GM23248 (cell line): Measurements from ENCODE around the gene CFAP74. TPM values are rescaled to one million over a fixed set of nuclear protein-coding genes. Genes with fewer than 3 reads are reported as not detected.

Experiments used
- DNase-seq: peaks from one replicate; pipeline ENCODE4 v3.0.0-alpha.2; 2015
- H2AFZ ChIP-seq: fragments of 200-600 bp; sonication (generic); 2 replicates; pipeline ENCODE4 v1.6.1; 2016; ENCODE audit warnings: antibody characterized with exemption
- H3F3A ChIP-seq: fragments of 200-600 bp; sonication (generic); 2 replicates; pipeline ENCODE4 v1.6.1; 2016; ENCODE audit warnings: mild to moderate bottlenecking, antibody characterized with exemption, mixed run types; ENCODE audit not compliant: insufficient read depth
- H3K27ac ChIP-seq: fragments of 200-600 bp; sonication (generic); 2 replicates; pipeline ENCODE4 v1.5.1; 2016; ENCODE audit warnings: mild to moderate bottlenecking
- H3K27me3 ChIP-seq: fragments of 200-600 bp; sonication (generic); replicated peaks from 2 replicates; pipeline ENCODE4 v1.6.1; 2016; ENCODE audit warnings: mild to moderate bottlenecking; ENCODE audit not compliant: insufficient read depth
- H3K36me3 ChIP-seq: fragments of 200-600 bp; sonication (generic); 2 replicates; pipeline ENCODE4 v1.6.1; 2016; ENCODE audit warnings: low read depth, mild to moderate bottlenecking
- H3K4me1 ChIP-seq: fragments of 200-600 bp; sonication (generic); 2 replicates; pipeline ENCODE4 v1.6.1; 2016; ENCODE audit warnings: mild to moderate bottlenecking; ENCODE audit not compliant: insufficient read depth
- H3K4me2 ChIP-seq: fragments of 200-600 bp; sonication (generic); one replicate; pipeline ENCODE4 v1.6.1; 2016; ENCODE audit warnings: mild to moderate bottlenecking; ENCODE audit not compliant: unreplicated experiment
- H3K4me3 ChIP-seq: fragments of 200-600 bp; sonication (generic); 2 replicates; pipeline ENCODE4 v1.5.1; 2016; ENCODE audit warnings: mild to moderate bottlenecking
- H3K79me2 ChIP-seq: fragments of 200-600 bp; sonication (generic); 2 replicates; pipeline ENCODE4 v1.6.1; 2016; ENCODE audit warnings: mild to moderate bottlenecking; ENCODE audit not compliant: insufficient read depth
- H3K9ac ChIP-seq: fragments of 200-600 bp; sonication (generic); 2 replicates; pipeline ENCODE4 v1.6.1; 2016; ENCODE audit warnings: mild to moderate bottlenecking
- H3K9me2 ChIP-seq: fragments of 200-600 bp; sonication (generic); 2 replicates; pipeline ENCODE4 v1.6.1; 2016; ENCODE audit warnings: mixed run types, mild to moderate bottlenecking, moderate library complexity; ENCODE audit not compliant: insufficient read depth
- H3K9me3 ChIP-seq: fragments of 200-600 bp; sonication (generic); one replicate; pipeline ENCODE4 v1.6.1; 2017; ENCODE audit warnings: low read depth
- H4K20me1 ChIP-seq: fragments of 200-600 bp; sonication (generic); 2 replicates; pipeline ENCODE4 v1.6.0; 2016; ENCODE audit not compliant: insufficient read depth
- EZH2 ChIP-seq: fragments of 200-600 bp; sonication (generic); IDR thresholded peaks from 2 replicates; pipeline ENCODE4 v1.6.1; 2018; ENCODE audit warnings: antibody characterized with exemption, mild to moderate bottlenecking; ENCODE audit not compliant: insufficient read depth, poor library complexity, severe bottlenecking
- EZH2phosphoT487 ChIP-seq: fragments of 200-600 bp; sonication (generic); IDR thresholded peaks from 2 replicates; pipeline ENCODE4 v1.6.1; 2018; ENCODE audit warnings: antibody characterized with exemption, moderate library complexity, mild to moderate bottlenecking, low read depth; ENCODE audit not compliant: insufficient read depth
- WGBS, 2 experiments: methylation state at CpG; one replicate each; pipeline ENCODE4 v1.1.6; 2015 to 2017; ENCODE audit warnings: low lambda C conversion rate in 2 of 2, low coverage in 1 of 2; ENCODE audit errors: missing lambda C conversion rate in 2 of 2; 5-methylcytosine and 5-hydroxymethylcytosine counted together
- in situ Hi-C: fragments of 300-500 bp; cut with MboI; formaldehyde crosslinking; loops from 2 replicates; pipeline ENCODE4 v1.15.0; 2020
- polyA plus RNA-seq: library from polyadenylated mRNA; unstranded; fragments of >200 nt; fragmentation: Nextera tagmentation; extraction: Ambion mirVana; gene quantifications from 2 replicates; pipeline ENCODE4 v1.2.1, GENCODE V29; 2016
- total RNA-seq: library from RNA; depleted of rRNA; stranded (reverse); fragments of >200 nt; shearing (Covaris generic); gene quantifications from 2 replicates; pipeline ENCODE4 v1.2.3, GENCODE V29; 2014

The CFAP74 gene
- total and polyA plus RNA-seq, 2 experiments from 2014 or later, result not detected

DNA sequence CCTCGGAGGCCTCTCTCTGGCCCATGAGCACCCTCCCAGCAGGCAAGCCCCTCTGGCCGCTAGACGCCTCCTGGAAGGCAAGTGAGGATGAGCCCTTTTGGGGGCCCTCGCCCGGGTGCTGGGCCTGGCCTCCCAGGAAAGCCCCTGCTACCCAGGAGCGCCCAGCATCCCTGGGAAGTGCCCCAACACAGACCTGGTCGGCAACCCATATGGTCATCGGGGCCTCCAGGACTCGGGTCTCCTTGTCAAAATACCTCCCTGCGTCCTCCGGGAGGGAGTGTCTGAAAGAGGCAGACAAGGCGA, 63.5 kb downstream of the CFAP74 start:
- 60 to 69% methylated on average over 10 to 12 of the region's 12 CpGs for WGBS, 2 experiments
- no peaks in the 10 kb centered on the region for H3K9me3 ChIP-seq
- H3K4me1 ChIP-seq, result no peaks in the 10 kb centered on the region
- no peaks in the 10 kb centered on the region for H3F3A ChIP-seq
- in situ Hi-C loops, result no loop called here
- H3K4me3 ChIP-seq, result no peak overlapping the region
- no peaks in the 10 kb centered on the region for H3K9me2 ChIP-seq
- no peaks in the 10 kb centered on the region for H3K79me2 ChIP-seq
- no peak overlapping the region for H3K4me2 ChIP-seq
- no peaks in the 10 kb centered on the region for H4K20me1 ChIP-seq
- H3K27ac ChIP-seq, result no peak overlapping the region
- TF ChIP-seq EZH2phosphoT487 (no peak), EZH2 (no peak)
- no peaks in the 10 kb centered on the region for H3K36me3 ChIP-seq
- no peak overlapping the region for H3K9ac ChIP-seq
- no peaks in the 10 kb centered on the region for H3K27me3 ChIP-seq
- no peak for DNase-seq
- no peak overlapping the region for H2AFZ ChIP-seq

DNA sequence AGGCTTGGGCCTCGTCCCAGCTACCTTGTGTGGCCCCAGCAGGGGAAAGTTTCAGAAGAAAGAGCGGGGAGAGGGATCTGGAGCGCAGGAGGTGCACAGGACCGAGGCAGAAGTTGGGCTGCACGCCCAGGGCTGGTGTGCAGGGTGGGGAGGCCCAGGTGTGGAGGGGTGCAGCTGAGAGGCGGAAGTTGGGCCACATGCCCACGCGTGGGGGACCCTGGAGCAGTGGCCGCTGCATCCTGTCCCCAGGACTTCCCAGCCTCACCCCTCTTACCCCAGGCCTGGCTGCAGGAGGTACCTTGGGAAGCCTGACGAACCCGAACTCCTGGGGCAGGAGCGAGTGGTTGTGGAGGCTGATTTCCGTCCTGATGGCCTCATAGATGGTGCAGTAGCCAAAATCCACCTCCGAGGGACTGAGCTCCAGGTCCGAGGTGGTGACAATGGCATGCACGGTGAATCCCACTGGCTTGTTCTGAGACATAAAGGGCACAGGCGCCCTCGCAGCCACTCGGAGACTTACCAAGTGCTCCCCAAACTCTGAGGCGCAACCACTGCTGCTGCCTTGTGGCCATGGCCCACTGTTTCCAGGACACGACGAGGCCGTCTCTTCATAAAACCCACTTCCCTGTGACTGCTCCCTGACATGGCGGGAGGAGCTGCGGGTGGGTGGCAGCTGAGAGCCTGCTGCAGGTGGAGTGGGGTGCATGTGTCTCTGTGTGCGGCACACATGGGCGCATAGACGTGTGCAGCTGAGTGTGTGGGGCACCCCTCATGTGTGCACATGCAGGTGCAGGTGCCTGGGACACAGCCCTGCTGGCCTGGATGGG, 64.1 kb downstream of the CFAP74 start:
- Histone ChIP-seq H3F3A (no peaks in the 10 kb centered on the region), H3K36me3 (no peaks in the 10 kb centered on the region), H3K4me2 (no peak overlapping the region), H3K27me3 (no peaks in the 10 kb centered on the region), H3K27ac (no peak overlapping the region), H3K4me1 (no peaks in the 10 kb centered on the region), H3K9me3 (no peaks in the 10 kb centered on the region), H3K9me2 (no peaks in the 10 kb centered on the region), H3K79me2 (no peaks in the 10 kb centered on the region), H3K4me3 (no peak overlapping the region), H4K20me1 (no peaks in the 10 kb centered on the region), H3K9ac (no peak overlapping the region), H2AFZ (no peak overlapping the region)
- WGBS, 2 experiments, result 54 to 58% methylated on average over 23 to 28 of the region's 28 CpGs
- TF ChIP-seq EZH2phosphoT487 (no peak), EZH2 (no peak)
- in situ Hi-C loops, result no loop called here
- DNase-seq, result no peak

DNA sequence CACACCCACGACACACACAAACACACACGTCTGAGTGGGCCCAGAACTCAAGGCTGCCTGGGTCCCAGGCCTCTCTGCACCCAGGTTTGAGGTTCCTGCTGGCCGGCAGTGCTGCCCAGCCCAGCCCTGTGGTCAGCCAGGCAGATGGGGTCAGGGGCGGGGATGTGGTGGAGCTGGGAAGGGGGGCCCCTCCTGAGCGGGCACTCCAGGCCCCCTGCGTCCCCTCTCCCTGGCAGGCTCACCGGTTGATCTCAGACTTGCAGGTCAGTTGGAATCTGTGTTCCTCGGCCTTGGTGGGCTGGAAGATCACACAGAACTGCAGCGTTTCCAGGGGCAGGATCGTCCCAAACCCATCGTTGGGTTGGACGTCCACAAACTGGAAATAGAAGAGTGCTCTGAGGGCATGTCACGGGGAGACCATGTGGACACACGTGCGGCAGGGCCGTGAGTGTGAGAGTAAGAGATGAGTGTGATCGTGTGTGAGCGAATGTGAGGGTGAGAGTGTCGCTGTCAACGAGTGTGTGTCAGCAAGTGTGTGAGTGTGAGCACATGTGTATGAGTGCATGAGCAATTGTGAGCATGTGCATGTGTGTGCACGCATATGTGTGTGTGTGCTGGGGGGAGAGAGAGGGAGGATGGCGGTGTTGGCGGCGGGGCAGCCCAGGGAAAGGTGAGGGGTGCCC, 64.8 kb downstream of the CFAP74 start:
- no peaks in the 10 kb centered on the region for H4K20me1 ChIP-seq
- no peaks in the 10 kb centered on the region for H3K79me2 ChIP-seq
- no peak overlapping the region for H3K4me3 ChIP-seq
- H2AFZ ChIP-seq, result no peak overlapping the region
- WGBS, 2 experiments, result 45 to 46% methylated on average over 21 to 24 of the region's 24 CpGs
- H3K36me3 ChIP-seq, result no peaks in the 10 kb centered on the region
- in situ Hi-C loops, result no loop called here
- TF ChIP-seq EZH2phosphoT487 (no peak), EZH2 (no peak)
- DNase-seq, result no peak
- H3K27me3 ChIP-seq, result no peaks in the 10 kb centered on the region
- no peak overlapping the region for H3K9ac ChIP-seq
- H3K9me3 ChIP-seq, result no peaks in the 10 kb centered on the region
- H3K27ac ChIP-seq, result no peak overlapping the region
- H3K4me2 ChIP-seq, result no peak overlapping the region
- H3K4me1 ChIP-seq, result no peaks in the 10 kb centered on the region
- H3F3A ChIP-seq, result no peaks in the 10 kb centered on the region
- no peaks in the 10 kb centered on the region for H3K9me2 ChIP-seq

DNA sequence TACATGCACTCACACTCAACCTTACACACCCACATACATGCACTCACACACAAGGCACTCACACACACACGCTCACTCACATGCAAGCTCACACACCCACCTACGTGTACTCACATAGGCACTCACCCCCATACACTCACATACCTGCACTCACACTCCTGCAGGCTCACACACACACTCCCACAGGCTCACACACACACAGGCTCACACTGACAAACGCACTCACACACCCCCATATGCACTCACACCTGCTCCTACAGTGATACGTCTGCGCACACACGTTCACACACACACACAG, 65.4 kb downstream of the CFAP74 start:
- H3K27me3 ChIP-seq, result no peaks in the 10 kb centered on the region
- H2AFZ ChIP-seq, result no peak overlapping the region
- no peaks in the 10 kb centered on the region for H3K79me2 ChIP-seq
- in situ Hi-C loops, result no loop called here
- no peak overlapping the region for H3K4me3 ChIP-seq
- WGBS, 2 experiments, result 60 to 66% methylated on average over 6 of the region's 6 CpGs
- DNase-seq, result no peak
- H3K9ac ChIP-seq, result no peak overlapping the region
- H3K27ac ChIP-seq, result no peak overlapping the region
- no peak overlapping the region for H3K4me2 ChIP-seq
- no peaks in the 10 kb centered on the region for H3F3A ChIP-seq
- TF ChIP-seq EZH2 (no peak), EZH2phosphoT487 (no peak)
- H3K36me3 ChIP-seq, result no peaks in the 10 kb centered on the region
- H3K9me2 ChIP-seq, result no peaks in the 10 kb centered on the region
- H3K4me1 ChIP-seq, result no peaks in the 10 kb centered on the region
- H4K20me1 ChIP-seq, result no peaks in the 10 kb centered on the region
- H3K9me3 ChIP-seq, result no peaks in the 10 kb centered on the region
